ENCODE data around the gene CYSLTR2.

- TF ChIP-seq CTCF (conservative IDR thresholded peaks at IDR 0.05; ENCODE audit: low read length) (no peak), EZH2phosphoT487 (IDR thresholded peaks at IDR 0.05; ENCODE audit: borderline replicate concordance, low read depth, low read length) (no peak)
Observed at GRCh38 chr13:48675247-48675646, 21.5 kb downstream of the CYSLTR2 start.
